Muscle of leg (tissue), 11 donors: ENCODE measurements around the gene DNAH10. TPM values are rescaled to one million over a fixed set of nuclear protein-coding genes. Genes with fewer than 3 reads are reported as not detected.

Source experiments
- DNase-seq: peaks from one replicate; pipeline ENCODE4 v3.0.0; 2013
- H3K27ac ChIP-seq: one replicate; pipeline ENCODE4 v1.5.1; 2013; ENCODE audit warnings: mild to moderate bottlenecking, low read length, control low read depth
- H3K27me3 ChIP-seq: one replicate; pipeline ENCODE4 v1.6.1; 2013; ENCODE audit warnings: low read length; ENCODE audit not compliant: control insufficient read depth, insufficient read depth
- H3K36me3 ChIP-seq: one replicate; pipeline ENCODE4 v1.6.1; 2013; ENCODE audit warnings: low read length; ENCODE audit not compliant: control insufficient read depth, insufficient read depth
- H3K4me1 ChIP-seq: one replicate; pipeline ENCODE4 v1.6.1; 2013; ENCODE audit warnings: low read length; ENCODE audit not compliant: control insufficient read depth, insufficient read depth
- H3K4me3 ChIP-seq: one replicate; pipeline ENCODE4 v1.5.1; 2013; ENCODE audit warnings: low read length, control low read depth
- H3K9me3 ChIP-seq: replicated peaks from 2 replicates; pipeline ENCODE4 v1.6.1; 2013; ENCODE audit warnings: low read depth, low read length; ENCODE audit not compliant: control insufficient read depth
- WGBS: methylation state at CpG from one replicate; pipeline ENCODE4 v1.1.5; 2013; ENCODE audit warnings: missing lambda C conversion rate; ENCODE audit not compliant: insufficient coverage; 5-methylcytosine and 5-hydroxymethylcytosine counted together
- polyA plus RNA-seq, 8 donors: library from polyadenylated mRNA; unstranded; fragments of 120-200 nt; gene quantifications; one replicate each; pipeline versions ENCODE4 v1.2.1 to v1.2.3, GENCODE V29; 2013; ENCODE audit warnings: inconsistent platforms in 1 of 8, low replicate concordance in 1 of 8; ENCODE audit not compliant: insufficient read length in 8 of 8, insufficient read depth in 1 of 8
- total RNA-seq: library from RNA; stranded (reverse); fragments of 120-200 nt; gene quantifications from one replicate; pipeline ENCODE4 v1.2.4, GENCODE V29; 2013

Gene DNAH10
- total and polyA plus RNA-seq, 9 donors: 1.2 to 8.6 (median 1.7) TPM

DNA sequence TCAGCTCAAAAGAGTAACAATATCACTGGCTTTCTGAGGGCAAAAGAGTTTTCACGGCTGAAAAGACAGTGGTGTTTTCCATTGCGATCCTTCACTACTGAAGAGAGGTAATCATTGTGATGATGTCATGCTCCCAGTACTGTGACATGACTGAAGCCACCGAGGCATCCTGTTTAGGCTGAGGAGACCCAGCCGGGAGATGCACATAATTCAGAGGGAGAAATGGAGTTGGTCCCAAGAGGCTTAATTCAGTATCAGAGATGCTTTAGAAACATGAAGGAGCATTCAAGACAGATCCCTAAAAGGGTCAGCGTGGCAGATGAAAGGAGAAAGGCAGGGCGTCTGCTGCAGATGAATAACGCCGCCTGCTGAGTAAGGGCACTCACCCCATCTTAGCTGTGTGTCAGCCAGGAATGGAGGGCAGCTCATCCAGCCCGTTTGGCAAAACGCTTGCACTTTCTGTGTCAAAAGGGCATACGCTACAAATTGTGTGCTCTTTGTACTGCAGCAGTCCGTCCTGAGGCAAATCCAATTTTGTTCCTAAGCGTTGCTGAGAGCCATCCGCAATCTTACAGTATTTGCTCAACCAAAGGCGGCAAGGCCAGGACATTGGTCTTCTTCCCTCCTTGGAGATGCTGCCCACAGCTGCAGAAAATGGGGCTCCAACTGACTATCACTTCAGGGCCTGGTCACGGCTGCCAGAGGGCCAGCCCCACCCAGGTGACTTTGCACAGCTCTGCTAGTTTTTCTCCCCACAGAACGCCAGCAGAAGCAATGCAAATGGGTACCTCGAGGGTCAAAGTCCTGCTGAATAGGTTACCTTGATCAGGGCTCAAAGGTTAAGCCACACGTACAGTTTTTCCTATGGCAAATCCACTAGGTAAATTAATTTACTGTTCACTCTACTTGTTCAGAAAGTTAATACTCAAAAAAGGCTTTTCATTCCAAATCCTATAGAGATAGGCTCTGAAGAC, 187.0 kb downstream of the DNAH10 start:
- Histone ChIP-seq H3K36me3 (peaks cover 5% of the 10 kb centered on the region), H3K27me3 (no peaks in the 10 kb centered on the region), H3K9me3 (no peaks in the 10 kb centered on the region), H3K4me3 (no peak overlapping the region), H3K4me1 (peaks cover 25% of the 10 kb centered on the region), H3K27ac (peak overlapping the region; percentile 13)
- WGBS: 74% methylated on average over 18 of the region's 19 CpGs
- DNase-seq: no peak

- peaks cover 5% of the 10 kb centered on the region for H3K36me3 ChIP-seq
- peaks cover 25% of the 10 kb centered on the region for H3K4me1 ChIP-seq
- WGBS: 66% methylated on average over 14 of the region's 15 CpGs
- no peak overlapping the region for H3K27ac ChIP-seq
- H3K4me3 ChIP-seq: no peak overlapping the region
- H3K9me3 ChIP-seq: no peaks in the 10 kb centered on the region
- DNase-seq: no peak
- no peaks in the 10 kb centered on the region for H3K27me3 ChIP-seq
These were observed 187.7 kb downstream of the DNAH10 start for GRCh38 chr12:123949770-123950165.

DNA sequence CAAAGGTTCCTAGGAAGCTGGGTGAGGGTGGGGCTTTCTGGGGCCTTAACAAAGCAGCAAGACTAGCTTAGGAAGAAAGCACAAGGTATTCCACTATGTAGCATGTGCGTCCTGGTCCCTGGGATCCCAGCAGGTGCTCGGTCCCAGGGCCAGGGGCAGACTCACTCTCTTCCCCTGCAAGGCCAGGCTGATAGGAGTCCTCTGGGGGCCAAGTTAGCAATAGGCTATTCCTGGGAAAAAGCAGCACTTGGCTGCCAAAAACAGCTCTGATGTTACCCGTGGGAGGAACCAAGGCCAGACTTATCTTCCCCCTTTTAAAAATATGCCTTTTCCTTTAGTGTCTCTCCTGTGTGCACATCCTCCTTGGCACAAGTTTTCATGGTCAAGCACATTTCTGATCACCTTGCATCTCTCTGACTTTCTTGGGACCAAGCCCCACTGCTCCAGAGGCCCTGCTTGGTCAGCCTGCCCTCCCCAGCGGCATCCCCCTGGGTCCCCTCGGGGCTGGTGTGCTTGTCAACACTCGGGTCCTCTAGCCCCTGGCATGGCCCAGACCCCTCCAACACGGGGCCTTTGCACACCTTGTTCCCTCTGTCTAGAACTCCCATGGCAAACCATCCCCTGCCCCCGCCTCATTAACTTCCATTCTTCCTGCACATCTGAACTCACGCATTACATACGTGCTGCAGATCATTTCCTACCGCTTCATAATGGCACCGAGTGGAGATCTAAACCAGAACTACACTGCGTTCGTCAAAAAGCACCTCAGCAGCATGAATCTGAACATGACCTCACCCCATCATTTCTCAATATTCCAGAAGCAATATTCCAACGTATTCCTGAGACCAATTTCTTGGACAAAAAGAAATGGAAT, 188.6 kb downstream of the DNAH10 start:
- Histone ChIP-seq H3K9me3 (no peaks in the 10 kb centered on the region), H3K27ac (no peak overlapping the region), H3K27me3 (no peaks in the 10 kb centered on the region), H3K36me3 (no peaks in the 10 kb centered on the region), H3K4me3 (no peak overlapping the region), H3K4me1 (peaks cover 25% of the 10 kb centered on the region)
- DNase-seq: peak; percentile 33
- WGBS: 70% methylated on average over 11 of the region's 15 CpGs

- peaks cover 25% of the 10 kb centered on the region for H3K4me1 ChIP-seq
- H3K9me3 ChIP-seq: no peaks in the 10 kb centered on the region
- H3K4me3 ChIP-seq: no peak overlapping the region
- 89% methylated on average over 4 of the region's 4 CpGs for WGBS
- no peaks in the 10 kb centered on the region for H3K27me3 ChIP-seq
- no peaks in the 10 kb centered on the region for H3K36me3 ChIP-seq
- no peak overlapping the region for H3K27ac ChIP-seq
- DNase-seq: no peak
These were observed 189.4 kb downstream of the DNAH10 start for GRCh38 chr12:123951467-123951866.

GRCh38 chr12:123952037-123952436, 189.9 kb downstream of the DNAH10 start:
- no peak for DNase-seq
- no peak overlapping the region for H3K27ac ChIP-seq
- H3K27me3 ChIP-seq: no peaks in the 10 kb centered on the region
- H3K4me1 ChIP-seq: peaks cover 25% of the 10 kb centered on the region
- no peaks in the 10 kb centered on the region for H3K9me3 ChIP-seq
- no peaks in the 10 kb centered on the region for H3K36me3 ChIP-seq
- H3K4me3 ChIP-seq: no peak overlapping the region
- no CpG with 5 or more reads among the region's 2 CpGs for WGBS

GRCh38 chr12:123954647-123955350, 192.7 kb downstream of the DNAH10 start:
- Histone ChIP-seq H3K9me3 (no peaks in the 10 kb centered on the region), H3K4me1 (peaks cover 10% of the 10 kb centered on the region), H3K27me3 (no peaks in the 10 kb centered on the region), H3K36me3 (no peaks in the 10 kb centered on the region), H3K27ac (no peak overlapping the region), H3K4me3 (no peak overlapping the region)
- 66% methylated on average over 8 of the region's 10 CpGs for WGBS
- DNase-seq: no peak

GRCh38 chr12:123956249-123956648, 194.1 kb downstream of the DNAH10 start:
- Histone ChIP-seq H3K4me1 (no peaks in the 10 kb centered on the region), H3K9me3 (no peaks in the 10 kb centered on the region), H3K27me3 (no peaks in the 10 kb centered on the region), H3K27ac (no peak overlapping the region), H3K4me3 (no peak overlapping the region), H3K36me3 (no peaks in the 10 kb centered on the region)
- DNase-seq: no peak
- WGBS: 87% methylated on average over 3 of the region's 9 CpGs

GRCh38 chr12:123957196-123957595, 195.1 kb downstream of the DNAH10 start:
- no peaks in the 10 kb centered on the region for H3K36me3 ChIP-seq
- WGBS: 100% methylated on average over 1 of the region's 3 CpGs
- no peaks in the 10 kb centered on the region for H3K9me3 ChIP-seq
- H3K4me1 ChIP-seq: no peaks in the 10 kb centered on the region
- no peak for DNase-seq
- no peak overlapping the region for H3K27ac ChIP-seq
- H3K4me3 ChIP-seq: no peak overlapping the region
- H3K27me3 ChIP-seq: no peaks in the 10 kb centered on the region

DNA sequence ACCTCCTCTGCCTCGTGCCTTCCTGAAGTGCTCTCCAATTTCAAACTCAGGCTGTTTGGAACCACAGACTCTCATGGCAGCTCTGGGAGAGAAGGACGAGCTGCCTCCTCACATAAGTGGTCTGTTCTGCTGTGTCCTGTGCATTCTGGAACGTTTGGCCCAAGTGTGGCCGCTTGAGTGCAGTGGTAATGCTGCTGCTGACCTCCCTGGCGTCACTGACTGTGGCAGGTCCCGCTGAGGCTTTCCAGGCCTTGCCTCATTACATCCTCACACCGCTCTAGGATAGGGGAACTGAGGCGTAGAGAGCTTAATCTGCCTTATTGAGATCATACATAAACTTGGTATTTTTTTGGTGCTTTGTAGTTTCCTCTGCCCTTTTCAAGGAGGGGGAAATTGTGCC, 196.4 kb downstream of the DNAH10 start:
- H3K36me3 ChIP-seq: no peaks in the 10 kb centered on the region
- H3K9me3 ChIP-seq: no peaks in the 10 kb centered on the region
- 59% methylated on average over 5 of the region's 8 CpGs for WGBS
- no peak overlapping the region for H3K4me3 ChIP-seq
- no peak for DNase-seq
- no peaks in the 10 kb centered on the region for H3K27me3 ChIP-seq
- no peaks in the 10 kb centered on the region for H3K4me1 ChIP-seq
- H3K27ac ChIP-seq: no peak overlapping the region
